HCT116 (cell line): Measurements from ENCODE around the gene EVI5L. TPM values are rescaled to one million over a fixed set of nuclear protein-coding genes. Genes with fewer than 3 reads are reported as not detected.
A peak's percentile ranks its signal among the peaks of the same experiment; 100 is the strongest.

Source experiments
- ATAC-seq: fragments of 200-7000 bp; cut with Tn5 transposase; 2 replicates; pipeline ENCODE4 v1.9.1; 2020; ENCODE audit warnings: mild to moderate bottlenecking, moderate library complexity
- BruUV-seq: library from RNA; stranded (reverse); fragments of 400-500 nt; replicated peaks from 2 replicates; lab custom pipeline; 2021; lab: Mats Ljungman, UMichigan
- CTCF ChIA-PET: fragments of 300-600 bp; sonication (Branson Sonifier 250); formaldehyde crosslinking; loops from one replicate; lab custom pipeline; 2021; ENCODE audit warnings: antibody characterized with exemption; lab: Charles Lee
- POLR2A ChIA-PET: fragments of 300-600, 350-600 bp; sonication (Branson Sonifier 250); formaldehyde crosslinking; loops from one replicate; lab custom pipeline; 2021; ENCODE audit warnings: antibody characterized with exemption; lab: Charles Lee
- RAD21 ChIA-PET, 2 experiments: fragments of 300-600 bp; sonication (Branson Sonifier 250); formaldehyde crosslinking; loops; one replicate each; lab custom pipeline; 2023; ENCODE audit warnings: low total read pairs in 2 of 2; ENCODE audit not compliant: uncharacterized antibody in 2 of 2, unreplicated experiment in 2 of 2, low non-redundant PET in 1 of 2; lab: Charles Lee
- DNase-seq: peaks from one replicate; pipeline ENCODE4 v3.0.0-alpha.2; 2010; ENCODE audit warnings: low read depth, low spot score
- H2AFZ ChIP-seq: fragments of 200-600 bp; shearing (Covaris generic), sonication (generic); 2 replicates; pipeline ENCODE4 v1.6.1; 2017; ENCODE audit warnings: low read depth, mixed run types, mixed read lengths, antibody characterized with exemption, low read length; ENCODE audit not compliant: poor library complexity, severe bottlenecking
- H3K27ac ChIP-seq: 2 replicates; pipeline ENCODE4 v1.5.1; 2012; ENCODE audit warnings: low read depth, low read length
- H3K27me3 ChIP-seq: fragments of 200-600 bp; sonication (generic); 2 replicates; pipeline ENCODE4 v1.6.1; 2016; ENCODE audit warnings: mixed run types, low read length, mixed read lengths; ENCODE audit not compliant: insufficient read depth
- H3K36me3 ChIP-seq, 2 experiments: fragments of 200-500 bp in 1 of 2; fragments of 200-600 bp in 1 of 2; sonication (Bioruptor generic) in 1 of 2; sonication (generic) in 1 of 2; 2 replicates each; pipeline versions ENCODE4 v1.5.1 to v1.6.1; 2014 to 2016; ENCODE audit warnings: low read length in 2 of 2, inconsistent platforms in 1 of 2, mixed read lengths in 1 of 2, mixed run types in 1 of 2; ENCODE audit not compliant: insufficient read depth in 2 of 2, control insufficient read depth in 1 of 2
- H3K4me1 ChIP-seq, 2 experiments: fragments of 200-600 bp in 1 of 2; sonication (generic) in 1 of 2; 2 replicates each; pipeline versions ENCODE4 v1.5.1 to v1.6.1; 2012 to 2017; ENCODE audit warnings: low read length in 2 of 2, inconsistent platforms in 1 of 2, mild to moderate bottlenecking in 1 of 2, mixed read lengths in 1 of 2, mixed run types in 1 of 2, moderate library complexity in 1 of 2; ENCODE audit not compliant: insufficient read depth in 2 of 2, control insufficient read depth in 1 of 2
- H3K4me2 ChIP-seq: fragments of 200-600 bp; sonication (generic); 2 replicates; pipeline ENCODE4 v1.6.1; 2017; ENCODE audit warnings: mixed run types, low read length, mixed read lengths
- H3K4me3 ChIP-seq, 2 experiments: fragments of 200-600 bp in 1 of 2; sonication (generic) in 1 of 2; replicated peaks in 1 of 2; 2 replicates each; pipeline ENCODE4 v1.5.1; 2011 to 2016; ENCODE audit warnings: low read length in 2 of 2, control low read depth in 1 of 2, low read depth in 1 of 2, mild to moderate bottlenecking in 1 of 2, mixed read lengths in 1 of 2, mixed run types in 1 of 2
- H3K79me2 ChIP-seq: fragments of 200-600 bp; sonication (generic); 2 replicates; pipeline ENCODE4 v1.6.1; 2017; ENCODE audit warnings: mild to moderate bottlenecking, mixed run types, low read length, moderate library complexity, mixed read lengths; ENCODE audit not compliant: insufficient read depth
- H3K9ac ChIP-seq: fragments of 200-600 bp; sonication (generic); 2 replicates; pipeline ENCODE4 v1.6.1; 2016; ENCODE audit warnings: low read length, mixed read lengths
- H3K9me2 ChIP-seq: fragments of 200-600 bp; sonication (generic), shearing (Covaris generic); 2 replicates; pipeline ENCODE4 v1.6.1; 2017; ENCODE audit warnings: mixed run types, mild to moderate bottlenecking, moderate library complexity; ENCODE audit not compliant: insufficient read depth
- H3K9me3 ChIP-seq, 2 experiments: fragments of 200-500 bp in 1 of 2; fragments of 200-600 bp in 1 of 2; sonication (Bioruptor generic) in 1 of 2; sonication (generic) in 1 of 2; 2 replicates each; pipeline ENCODE4 v1.6.1; 2014 to 2017; ENCODE audit warnings: low read length in 2 of 2, mixed read lengths in 2 of 2, inconsistent platforms in 1 of 2, low read depth in 1 of 2, mild to moderate bottlenecking in 1 of 2, mixed run types in 1 of 2, moderate library complexity in 1 of 2; ENCODE audit not compliant: control insufficient read depth in 1 of 2, insufficient read depth in 1 of 2
- H4K20me1 ChIP-seq: fragments of 200-600 bp; sonication (generic), shearing (Covaris generic); 2 replicates; pipeline ENCODE4 v1.6.1; 2017; ENCODE audit warnings: mixed run types, mild to moderate bottlenecking, moderate library complexity; ENCODE audit not compliant: insufficient read depth
- ELF1 ChIP-seq: IDR thresholded peaks from 2 replicates; pipeline ENCODE4 v1.6.1; 2012; ENCODE audit warnings: low read depth, borderline replicate concordance
- POLR2A ChIP-seq: IDR thresholded peaks from 2 replicates; pipeline ENCODE4 v1.7.0; 2011; ENCODE audit warnings: borderline replicate concordance; ENCODE audit not compliant: insufficient read depth, insufficient read length; ENCODE audit errors: extremely low read depth
- SP1 ChIP-seq: IDR thresholded peaks from 2 replicates; pipeline ENCODE4 v1.6.1; 2012; ENCODE audit warnings: low read depth
- TCF7L2 ChIP-seq: IDR thresholded peaks from 2 replicates; pipeline ENCODE4 v1.7.0; 2011; ENCODE audit warnings: borderline replicate concordance, inconsistent platforms; ENCODE audit not compliant: insufficient read depth, insufficient read length; ENCODE audit errors: extremely low read depth
- ZFX ChIP-seq: fragments of 450-650 bp; IDR thresholded peaks from 2 replicates; pipeline ENCODE4 v1.6.1; 2017
- ZNF274 ChIP-seq: fragments of 200-500 bp; sonication (Bioruptor generic); IDR thresholded peaks from 2 replicates; pipeline ENCODE4 v1.6.1; 2014; ENCODE audit warnings: mild to moderate bottlenecking, low read depth, low read length, inconsistent platforms
- intact Hi-C: fragments of 100-400 bp; cut with micrococcal nuclease; formaldehyde crosslinking; loops from 2 replicates; pipeline ENCODE4 v1.10.0; 2022
- total RNA-seq: library from RNA; stranded (reverse); gene quantifications from one replicate; pipeline ENCODE4 v1.2.1, GENCODE V29; 2021; ENCODE audit not compliant: unreplicated experiment

The EVI5L gene
- total RNA-seq, 1 experiment from 2014 or later = 15.0 TPM

DNA sequence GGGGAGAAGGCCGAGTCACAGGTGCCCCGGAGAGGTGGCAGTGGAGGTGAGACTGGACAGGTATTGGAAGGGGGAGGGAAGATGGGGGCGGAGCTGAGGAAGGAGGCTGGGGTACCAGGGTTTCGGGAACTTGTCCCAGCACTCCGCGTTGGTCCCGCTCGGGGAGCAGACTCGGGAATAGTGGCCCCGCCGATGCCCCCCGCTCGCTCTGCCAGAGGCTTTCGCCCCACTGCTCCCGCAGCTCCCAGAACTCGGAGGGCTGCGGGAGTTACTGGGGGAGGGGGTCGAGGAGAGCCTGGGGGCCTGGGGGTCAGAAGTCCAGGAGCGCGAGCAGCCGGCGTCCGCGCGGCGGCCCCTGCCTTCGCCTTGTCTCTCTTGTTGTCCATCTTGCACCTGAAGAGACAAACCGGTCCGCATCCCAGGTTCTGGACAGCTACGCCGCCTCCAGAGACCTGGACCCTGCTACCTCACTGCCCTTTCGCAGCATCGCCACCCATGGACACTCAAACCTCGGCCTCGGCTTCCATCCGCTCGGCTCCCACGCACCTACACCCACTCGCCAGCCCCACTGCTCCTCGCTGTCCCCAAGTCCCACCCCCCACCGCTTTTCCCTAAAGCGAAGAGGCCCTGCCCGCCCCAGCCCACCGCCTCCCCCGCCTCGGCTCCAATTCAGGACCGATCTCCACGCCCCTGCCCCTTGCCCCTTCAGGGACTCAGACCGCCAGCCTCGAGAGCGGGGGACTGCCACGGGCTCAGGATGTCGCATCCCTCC, 43.5 kb downstream of the EVI5L start:
- H3K9ac ChIP-seq = peak overlapping the region; percentile 41; the same call in 1 of the 2 replicates
- H3K36me3 ChIP-seq = no peaks in the 10 kb centered on the region
- H3K4me3 ChIP-seq = peak overlapping the region; percentile 46 to 56
- H3K27ac ChIP-seq = peak overlapping the region; percentile 61; the same call in 1 of the 2 replicates
- POLR2A ChIA-PET = interaction anchor here (0.6 kb wide), 1 partner anchor 331 kb away, joined by 3 read pairs; no protein-coding TSS in a partner anchor
- intact Hi-C loops = no loop called here
- no peaks in the 10 kb centered on the region for H3K79me2 ChIP-seq
- no peaks in the 10 kb centered on the region for H4K20me1 ChIP-seq
- CTCF ChIA-PET = no interaction called here
- DNase-seq (no peak), ATAC-seq (no peak)
- no peaks in the 10 kb centered on the region for H3K9me3 ChIP-seq
- RAD21 ChIA-PET = no interaction called here
- H3K9me2 ChIP-seq = no peaks in the 10 kb centered on the region
- peak overlapping the region; percentile 79 for H3K4me2 ChIP-seq
- no peak overlapping the region for H2AFZ ChIP-seq
- H3K4me1 ChIP-seq = peaks cover 20 to 62% of the 10 kb centered on the region in 2 experiments
- BruUV-seq = no TSS peak
- no peak for TF ChIP-seq ELF1
- no peak for TF ChIP-seq ZNF274
- TF ChIP-seq SP1 = no peak
- H3K27me3 ChIP-seq = no peaks in the 10 kb centered on the region

DNA sequence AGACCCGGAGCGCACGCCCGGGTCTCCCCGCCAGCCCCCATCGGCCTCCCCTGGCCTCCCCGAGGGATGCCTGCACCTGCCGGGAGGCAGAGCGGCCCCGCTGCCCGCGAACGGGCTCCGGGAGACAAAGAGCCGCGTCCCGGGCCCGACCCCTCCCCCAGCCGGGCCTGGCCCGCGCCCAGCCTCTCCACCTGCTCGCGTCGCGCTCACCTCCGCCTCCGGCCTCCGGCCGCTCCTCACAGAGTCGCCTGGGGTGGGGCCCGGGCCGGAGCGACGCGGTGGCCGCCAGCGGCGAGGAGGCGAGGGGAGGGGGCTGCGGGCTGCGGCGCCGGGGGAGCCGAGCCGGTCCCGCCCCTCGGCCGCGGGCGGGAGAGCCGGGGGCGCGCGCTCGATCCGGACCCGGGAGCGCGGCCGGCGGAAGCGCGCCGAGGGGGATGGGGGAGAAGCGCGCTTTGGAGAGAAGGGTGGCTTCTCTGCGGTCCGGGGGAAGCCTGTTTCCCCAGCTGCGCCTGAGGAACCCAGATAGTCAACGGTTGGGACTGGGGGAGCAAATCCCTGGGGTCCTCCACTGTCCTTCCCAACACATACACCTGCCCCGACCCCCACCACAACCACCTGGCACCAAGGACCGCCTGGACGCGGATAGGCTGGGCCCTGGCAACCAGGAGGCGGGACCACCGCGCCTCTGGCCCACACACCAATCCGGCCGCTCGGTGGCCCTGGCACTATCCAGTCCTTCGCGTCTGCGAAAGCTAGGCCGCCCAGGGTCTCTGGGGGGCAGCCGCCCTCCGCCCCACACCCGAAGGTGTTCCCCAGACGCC, 44.3 kb downstream of the EVI5L start, which contains the start of gene PRR36:
TSS of gene PRR36 (minus strand) at position 315 of the 821 bp plus-strand sequence. CDS start 701 bp downstream, outside the sequence.
- Histone ChIP-seq H3K9me3 (no peaks in the 10 kb centered on the region), H3K36me3 (no peaks in the 10 kb centered on the region), H2AFZ (no peak within 1 kb of the TSS), H3K9me2 (no peaks in the 10 kb centered on the region), H4K20me1 (no peaks in the 10 kb centered on the region), H3K4me2 (peak within 1 kb of the TSS; percentile 79), H3K27ac (peak within 1 kb of the TSS; percentile 61; the same call in 1 of the 2 replicates), H3K79me2 (no peaks in the 10 kb centered on the region), H3K4me3 (peak within 1 kb of the TSS; percentile 46 to 56), H3K27me3 (no peaks in the 10 kb centered on the region), H3K9ac (peak within 1 kb of the TSS; percentile 41; the same call in 1 of the 2 replicates), H3K4me1 (peaks cover 20 to 55% of the 10 kb centered on the region in 2 experiments)
- peak; percentile 19 for TF ChIP-seq POLR2A
- no peak for TF ChIP-seq TCF7L2
- peak; percentile 43; the same call in 1 of the 2 replicates for TF ChIP-seq SP1
- 0 out of 2 replicates have a peak, but pooled peaks have one; percentile 34 for TF ChIP-seq ZFX
- ChIA-PET CTCF (interaction anchor here (2.1 kb wide), 1 partner anchor 14 kb away, joined by 4 read pairs; the partner anchor contains the start of gene LRRC8E), POLR2A (no interaction called here), RAD21 (interaction anchor here in 1 of 2 experiments (0.6 kb wide), 1 partner anchor 46 kb away, joined by 9 read pairs; the partner anchor contains the start of gene SNAPC2)
- no TSS peak for BruUV-seq
- DNase-seq (no peak), ATAC-seq (peak; percentile 38)
- intact Hi-C loops = no loop called here
